Immature natural killer cell (primary cell): ENCODE results near the gene CRMP1. TPM values are rescaled to one million over a fixed set of nuclear protein-coding genes. Genes with fewer than 3 reads are reported as not detected.

ENCODE experiments used
- DNase-seq, 3 donors: peaks; one replicate each; pipeline ENCODE4 v3.0.0; 2022; ENCODE audit warnings: mixed read lengths in 1 of 3
- H3K27ac Mint-ChIP-seq, 6 donors: one replicate each; pipeline ENCODE4 v1.8.0; 2020; ENCODE audit warnings: mixed read lengths in 6 of 6, mild to moderate bottlenecking in 5 of 6, inconsistent platforms in 4 of 6, moderate library complexity in 3 of 6
- H3K27me3 Mint-ChIP-seq, 3 donors: one replicate each; pipeline ENCODE4 v1.8.0; 2020 to 2021; ENCODE audit warnings: low read depth in 3 of 3, mild to moderate bottlenecking in 3 of 3, mixed read lengths in 3 of 3, moderate library complexity in 3 of 3, inconsistent platforms in 1 of 3
- H3K36me3 Mint-ChIP-seq, 3 donors: one replicate each; pipeline ENCODE4 v1.8.0; 2020; ENCODE audit warnings: mixed read lengths in 3 of 3, inconsistent platforms in 2 of 3, mild to moderate bottlenecking in 2 of 3
- H3K4me1 Mint-ChIP-seq, 2 donors: one replicate each; pipeline ENCODE4 v1.8.0; 2020; ENCODE audit warnings: inconsistent platforms in 2 of 2, mild to moderate bottlenecking in 2 of 2, mixed read lengths in 2 of 2, moderate library complexity in 1 of 2
- H3K4me3 Mint-ChIP-seq, 5 donors: one replicate each; pipeline ENCODE4 v1.8.0; 2020; ENCODE audit warnings: mild to moderate bottlenecking in 5 of 5, mixed read lengths in 5 of 5, inconsistent platforms in 3 of 5, moderate library complexity in 3 of 5
- H3K9me3 Mint-ChIP-seq, 6 donors: one replicate each; pipeline ENCODE4 v1.8.0; 2020; ENCODE audit warnings: mild to moderate bottlenecking in 6 of 6, mixed read lengths in 6 of 6, inconsistent platforms in 4 of 6, moderate library complexity in 3 of 6
- polyA plus RNA-seq, 3 donors: library from polyadenylated mRNA; unstranded; fragments of 300-500 nt; fragmentation: Illumina TruSeq; gene quantifications; one replicate each; pipeline ENCODE4 v1.2.3, GENCODE V29; 2021

Gene CRMP1
- polyA plus RNA-seq, 3 donors from 2014 or later = not detected

GRCh38 chr4:5810770-5811430, 82.0 kb downstream of the CRMP1 start:
- no peak for DNase-seq
- no peak overlapping the region for H3K4me3 Mint-ChIP-seq
- peaks cover 2 to 4% (median 2%) of the 10 kb centered on the region in 3 donors for H3K27me3 Mint-ChIP-seq
- H3K36me3 Mint-ChIP-seq = no peaks in the 10 kb centered on the region
- H3K9me3 Mint-ChIP-seq = no peaks in the 10 kb centered on the region
- no peaks in the 10 kb centered on the region for H3K4me1 Mint-ChIP-seq
- no peak overlapping the region for H3K27ac Mint-ChIP-seq

GRCh38 chr4:5810151-5810550, 82.7 kb downstream of the CRMP1 start:
- H3K27ac Mint-ChIP-seq = no peak overlapping the region
- no peaks in the 10 kb centered on the region for H3K4me1 Mint-ChIP-seq
- no peak for DNase-seq
- H3K27me3 Mint-ChIP-seq = peaks cover 2 to 4% (median 2%) of the 10 kb centered on the region in 3 donors
- no peaks in the 10 kb centered on the region for H3K9me3 Mint-ChIP-seq
- no peaks in the 10 kb centered on the region for H3K36me3 Mint-ChIP-seq
- no peak overlapping the region for H3K4me3 Mint-ChIP-seq

GRCh38 chr4:5809216-5809776, 83.6 kb downstream of the CRMP1 start:
- Mint-ChIP-seq H3K27me3 (peaks cover 2% of the 10 kb centered on the region in 3 donors), H3K4me1 (no peaks in the 10 kb centered on the region), H3K27ac (no peak overlapping the region)

GRCh38 chr4:5808081-5808741, 84.7 kb downstream of the CRMP1 start:
- Mint-ChIP-seq H3K27me3 (peaks cover 0 to 2% (median 2%) of the 10 kb centered on the region in 3 donors), H3K9me3 (no peaks in the 10 kb centered on the region), H3K4me3 (no peak overlapping the region), H3K27ac (no peak overlapping the region), H3K36me3 (no peaks in the 10 kb centered on the region), H3K4me1 (no peaks in the 10 kb centered on the region)
- no peak for DNase-seq

More at GRCh38 chr4:5809216-5809776, 83.6 kb downstream of the CRMP1 start:
- no peak for DNase-seq
- H3K36me3 Mint-ChIP-seq = no peaks in the 10 kb centered on the region
- H3K9me3 Mint-ChIP-seq = no peaks in the 10 kb centered on the region
- no peak overlapping the region for H3K4me3 Mint-ChIP-seq

- Mint-ChIP-seq H3K27me3 (peaks cover 0 to 2% (median 2%) of the 10 kb centered on the region in 3 donors), H3K9me3 (no peaks in the 10 kb centered on the region), H3K27ac (no peak overlapping the region), H3K4me3 (no peak overlapping the region), H3K4me1 (no peaks in the 10 kb centered on the region), H3K36me3 (no peaks in the 10 kb centered on the region)
- no peak for DNase-seq
These were observed 87.6 kb downstream of the CRMP1 start for GRCh38 chr4:5805270-5805669.

GRCh38 chr4:5804656-5805055, 88.2 kb downstream of the CRMP1 start:
- Mint-ChIP-seq H3K27ac (no peak overlapping the region), H3K9me3 (no peaks in the 10 kb centered on the region), H3K36me3 (no peaks in the 10 kb centered on the region), H3K4me1 (no peaks in the 10 kb centered on the region), H3K27me3 (peaks cover 0 to 2% (median 2%) of the 10 kb centered on the region in 3 donors), H3K4me3 (no peak overlapping the region)
- no peak for DNase-seq

- no peaks in the 10 kb centered on the region for H3K36me3 Mint-ChIP-seq
- no peak overlapping the region for H3K4me3 Mint-ChIP-seq
- no peak overlapping the region for H3K27ac Mint-ChIP-seq
- H3K4me1 Mint-ChIP-seq = no peaks in the 10 kb centered on the region
- peaks cover 0 to 2% (median 0%) of the 10 kb centered on the region in 3 donors for H3K27me3 Mint-ChIP-seq
- no peak for DNase-seq
- H3K9me3 Mint-ChIP-seq = no peaks in the 10 kb centered on the region
These were observed 90.3 kb downstream of the CRMP1 start for GRCh38 chr4:5802565-5802964.

- Mint-ChIP-seq H3K36me3 (no peaks in the 10 kb centered on the region), H3K9me3 (no peaks in the 10 kb centered on the region), H3K27me3 (peaks cover 0 to 2% (median 0%) of the 10 kb centered on the region in 3 donors), H3K4me3 (no peak overlapping the region), H3K4me1 (no peaks in the 10 kb centered on the region), H3K27ac (no peak overlapping the region)
- no peak for DNase-seq
These were observed 91.2 kb downstream of the CRMP1 start for GRCh38 chr4:5801696-5802095.

- no peaks in the 10 kb centered on the region for H3K9me3 Mint-ChIP-seq
These were observed 92.4 kb downstream of the CRMP1 start for GRCh38 chr4:5800496-5800895.

GRCh38 chr4:5799406-5799805, 93.5 kb downstream of the CRMP1 start:
- no peaks in the 10 kb centered on the region for H3K9me3 Mint-ChIP-seq
- H3K27ac Mint-ChIP-seq = no peak overlapping the region
- no peaks in the 10 kb centered on the region for H3K36me3 Mint-ChIP-seq
- no peak overlapping the region for H3K4me3 Mint-ChIP-seq
- peaks cover 0 to 2% (median 0%) of the 10 kb centered on the region in 3 donors for H3K27me3 Mint-ChIP-seq
- H3K4me1 Mint-ChIP-seq = no peaks in the 10 kb centered on the region
- no peak for DNase-seq

More at GRCh38 chr4:5800496-5800895, 92.4 kb downstream of the CRMP1 start:
- Mint-ChIP-seq H3K27ac (no peak overlapping the region), H3K4me1 (no peaks in the 10 kb centered on the region), H3K36me3 (no peaks in the 10 kb centered on the region), H3K4me3 (no peak overlapping the region), H3K27me3 (peaks cover 0 to 2% (median 0%) of the 10 kb centered on the region in 3 donors)
- DNase-seq = no peak

- no peak for DNase-seq
- H3K27me3 Mint-ChIP-seq = peaks cover 0 to 2% (median 0%) of the 10 kb centered on the region in 3 donors
- no peak overlapping the region for H3K4me3 Mint-ChIP-seq
- H3K36me3 Mint-ChIP-seq = no peaks in the 10 kb centered on the region
- no peaks in the 10 kb centered on the region for H3K4me1 Mint-ChIP-seq
- no peaks in the 10 kb centered on the region for H3K9me3 Mint-ChIP-seq
- H3K27ac Mint-ChIP-seq = no peak overlapping the region
These were observed 93.9 kb downstream of the CRMP1 start for GRCh38 chr4:5798946-5799345.

- H3K9me3 Mint-ChIP-seq = no peaks in the 10 kb centered on the region
- no peaks in the 10 kb centered on the region for H3K36me3 Mint-ChIP-seq
- H3K4me3 Mint-ChIP-seq = no peak overlapping the region
- peaks cover 0 to 2% (median 0%) of the 10 kb centered on the region in 3 donors for H3K27me3 Mint-ChIP-seq
- H3K4me1 Mint-ChIP-seq = no peaks in the 10 kb centered on the region
- DNase-seq = no peak
- H3K27ac Mint-ChIP-seq = no peak overlapping the region
These were observed 94.4 kb downstream of the CRMP1 start for GRCh38 chr4:5798462-5798861.

GRCh38 chr4:5797866-5798265, 95.0 kb downstream of the CRMP1 start:
- H3K4me1 Mint-ChIP-seq = no peaks in the 10 kb centered on the region
- no peak for DNase-seq
- no peak overlapping the region for H3K27ac Mint-ChIP-seq
- peaks cover 0 to 2% (median 0%) of the 10 kb centered on the region in 3 donors for H3K27me3 Mint-ChIP-seq
- H3K36me3 Mint-ChIP-seq = no peaks in the 10 kb centered on the region
- no peak overlapping the region for H3K4me3 Mint-ChIP-seq
- H3K9me3 Mint-ChIP-seq = no peaks in the 10 kb centered on the region

GRCh38 chr4:5796976-5797375, 95.9 kb downstream of the CRMP1 start:
- Mint-ChIP-seq H3K4me1 (no peaks in the 10 kb centered on the region), H3K27me3 (peaks cover 0 to 2% (median 0%) of the 10 kb centered on the region in 3 donors), H3K9me3 (no peaks in the 10 kb centered on the region), H3K36me3 (no peaks in the 10 kb centered on the region), H3K27ac (no peak overlapping the region), H3K4me3 (no peak overlapping the region)
- DNase-seq = no peak
